A172 (cell line): ENCODE data around the gene PLAC8. TPM values are rescaled to one million over a fixed set of nuclear protein-coding genes. Genes with fewer than 3 reads are reported as not detected.
"Not testable (repeated sequence)": the region's sequence is repeated elsewhere in the genome, so short reads cannot be mapped to it uniquely, and the experiment has no call there.

Experiments
- DNase-seq: peaks from one replicate; pipeline ENCODE4 v3.0.0-alpha.2; 2015; ENCODE audit warnings: low spot score
- total RNA-seq: library from RNA; depleted of rRNA; stranded (reverse); fragments of >200 nt; shearing (Covaris generic); gene quantifications from 2 replicates; pipeline ENCODE4 v1.2.3, GENCODE V29; 2014; rRNA removed

The PLAC8 gene
- 2.7 and 6.7 TPM in 2 replicates for total RNA-seq

GRCh38 chr4:83114576-83114975 lies at the start of gene PLAC8:
PLAC8 (minus strand) TSS chr4:83114729; CDS start chr4:83107921, 6,808 bp downstream.
- no peak for DNase-seq

GRCh38 chr4:83153417-83153816 lies 38.9 kb upstream of the PLAC8 start:
- DNase-seq, result no peak

DNA sequence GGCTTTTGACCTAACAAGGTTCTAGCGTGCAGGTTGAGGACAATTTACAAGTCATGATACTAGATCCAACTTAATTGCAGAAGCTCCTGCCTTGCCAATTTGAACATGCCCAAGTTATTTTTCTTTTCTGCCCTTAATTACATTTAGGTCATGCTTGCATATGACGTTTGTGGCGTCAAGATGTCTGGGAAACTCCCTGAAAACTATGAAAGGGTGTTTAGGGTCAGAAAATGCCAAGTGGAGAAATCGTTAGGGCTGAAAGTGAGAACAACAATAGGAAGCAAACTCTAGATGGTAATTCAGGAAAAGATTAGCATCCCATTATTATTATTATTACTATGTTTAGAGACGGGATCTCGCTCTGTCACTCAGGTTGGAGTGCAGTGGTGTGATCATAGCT lies 38.2 kb upstream of the PLAC8 start:
- no peak for DNase-seq

GRCh38 chr4:83151651-83152050 lies 37.1 kb upstream of the PLAC8 start:
- DNase-seq, result no peak

- peak; percentile 67 for DNase-seq
These were observed 36.3 kb upstream of the PLAC8 start for GRCh38 chr4:83150653-83151330.

- no peak for DNase-seq
These were observed 35.5 kb upstream of the PLAC8 start for GRCh38 chr4:83149865-83150652.

DNA sequence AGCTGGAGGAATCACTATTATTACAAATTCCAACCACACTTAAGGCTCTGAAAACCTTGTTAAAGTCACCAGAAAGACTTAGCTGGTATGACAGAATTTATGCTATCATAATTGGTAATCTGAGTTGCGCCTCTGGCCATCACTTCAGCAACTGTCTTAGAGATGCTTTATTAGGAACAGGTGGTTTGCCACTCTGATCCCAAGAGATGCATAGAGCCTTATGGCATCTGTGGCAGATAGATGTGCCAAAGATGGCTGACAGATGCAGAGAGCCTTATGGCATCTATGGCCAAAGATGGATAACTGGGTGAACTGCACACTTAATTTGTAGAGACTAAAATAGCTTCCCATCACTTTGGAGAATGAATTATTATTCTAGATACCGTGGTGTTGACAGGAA lies 32.3 kb upstream of the PLAC8 start:
- no peak for DNase-seq

- DNase-seq, result not testable (repeated sequence)
These were observed 31.2 kb upstream of the PLAC8 start for GRCh38 chr4:83145776-83146175.

GRCh38 chr4:83139514-83140156 lies 25.1 kb upstream of the PLAC8 start:
- DNase-seq, result no peak

DNA sequence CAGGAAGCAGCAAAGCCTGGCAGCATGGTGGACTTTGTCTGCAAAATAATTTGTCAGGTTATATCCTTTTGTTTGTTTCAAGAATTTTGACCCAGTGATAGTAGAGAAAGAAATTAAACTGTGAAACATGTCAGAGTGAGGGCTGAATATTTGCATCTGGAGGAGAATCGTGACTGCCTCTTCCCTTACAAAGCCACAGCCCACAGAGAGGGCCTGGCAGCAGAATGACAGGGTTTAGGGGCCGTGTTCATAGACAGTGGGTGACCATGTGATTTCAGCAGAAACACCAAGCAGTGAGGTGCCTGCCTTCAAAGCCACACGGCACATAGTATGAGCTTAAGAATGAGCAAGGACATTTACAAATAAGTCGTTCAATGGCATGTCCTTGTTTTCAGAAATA lies 24.4 kb upstream of the PLAC8 start:
- DNase-seq, result no peak

DNA sequence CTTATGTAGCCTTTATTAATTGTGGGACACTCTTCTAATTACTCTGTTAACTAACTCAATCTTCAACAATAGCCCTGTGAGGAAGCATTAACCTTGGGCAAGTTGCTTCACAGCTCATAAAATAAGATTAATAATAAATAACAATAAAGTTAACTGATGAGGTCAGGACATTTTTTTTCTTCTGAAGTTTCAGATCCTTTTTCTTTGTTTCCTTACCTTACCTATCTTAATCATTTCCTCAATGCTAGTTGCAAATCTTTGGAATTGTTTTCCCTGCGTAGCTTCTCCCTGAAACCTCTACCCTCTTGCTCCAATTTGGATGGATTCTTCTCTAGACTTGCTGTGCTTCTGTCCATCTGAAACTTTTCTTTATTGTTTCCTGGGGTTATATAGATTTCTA lies 17.5 kb upstream of the PLAC8 start:
- no peak for DNase-seq

- DNase-seq, result no peak
These were observed 14.7 kb upstream of the PLAC8 start for GRCh38 chr4:83129264-83129663.

DNA sequence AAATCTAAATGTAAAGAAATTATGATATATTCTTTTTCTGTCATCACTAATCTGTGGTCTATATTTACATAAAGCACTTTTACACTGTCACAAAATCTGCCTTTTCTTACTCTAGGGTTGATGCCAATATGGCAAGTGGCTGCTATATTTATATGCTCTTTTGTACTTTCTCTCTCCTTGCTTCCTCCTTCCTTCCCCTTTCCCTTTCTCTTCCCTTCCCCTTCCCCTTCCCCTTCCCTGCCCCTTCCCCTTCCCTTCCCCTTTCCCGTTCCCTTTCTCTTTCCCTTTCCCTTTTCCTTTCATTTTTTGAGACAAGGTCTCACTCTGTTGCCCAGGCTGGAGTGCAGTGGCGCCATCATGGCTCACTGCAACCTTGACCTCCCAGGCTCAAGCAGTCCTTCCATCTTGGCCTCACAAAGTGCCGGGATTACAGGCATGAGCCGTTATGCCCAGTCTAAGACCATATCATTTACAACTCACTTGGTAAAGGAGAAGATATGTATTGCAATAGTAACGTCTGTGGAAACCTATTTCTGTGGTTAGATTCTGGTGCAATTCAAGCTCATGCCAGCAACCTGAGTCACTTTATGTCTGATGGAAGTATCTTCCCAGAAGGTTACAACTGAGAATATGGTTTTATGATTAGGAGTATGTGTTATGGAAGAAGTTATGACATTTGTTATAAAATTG lies 13.9 kb upstream of the PLAC8 start:
- DNase-seq, result peak; percentile 71

DNA sequence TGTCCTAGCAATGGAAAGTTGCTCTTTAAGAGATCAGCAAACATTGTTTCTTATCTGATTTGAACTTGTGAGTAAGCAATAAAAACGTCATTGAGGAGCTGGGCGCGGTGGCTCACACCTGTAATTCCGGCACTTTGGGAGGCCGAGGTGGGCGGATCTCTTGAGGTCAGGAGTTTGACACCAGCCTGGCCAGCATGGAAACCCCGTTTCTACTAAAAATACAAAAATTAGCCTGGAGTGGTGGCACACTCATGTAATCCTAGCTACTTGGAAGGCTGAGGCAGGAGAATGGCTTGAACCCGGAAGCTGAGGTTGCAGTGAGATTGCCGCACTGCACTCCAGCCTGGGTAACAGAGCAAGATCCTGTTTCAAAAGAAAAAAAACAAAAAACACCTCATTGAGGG lies 11.2 kb upstream of the PLAC8 start:
- DNase-seq, result no peak

- DNase-seq, result no peak
These were observed 9.7 kb upstream of the PLAC8 start for GRCh38 chr4:83124111-83124780.

DNA sequence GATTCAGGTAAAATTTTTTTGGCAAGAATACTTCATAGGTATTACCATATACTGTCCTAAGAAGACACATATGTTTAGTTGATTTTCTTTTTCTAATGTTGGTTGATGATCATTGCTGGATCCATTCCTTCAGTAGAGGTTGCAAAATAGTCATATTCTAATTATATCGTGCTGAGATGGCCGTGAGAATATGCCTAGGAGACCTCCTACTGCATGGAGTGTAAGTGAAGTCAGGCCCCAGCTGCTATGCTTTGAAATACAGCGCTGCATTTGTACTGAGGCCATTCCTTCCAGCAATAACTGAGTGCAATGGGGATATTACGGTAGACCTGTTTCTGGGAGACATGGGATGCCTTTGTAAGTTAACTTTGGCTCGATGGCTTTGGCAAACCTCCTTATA lies 6.7 kb upstream of the PLAC8 start:
- no peak for DNase-seq

GRCh38 chr4:83118869-83119268 lies 4.3 kb upstream of the PLAC8 start:
- no peak for DNase-seq

GRCh38 chr4:83115656-83116285 lies 1.2 kb upstream of the PLAC8 start:
- DNase-seq, result no peak

GRCh38 chr4:83115000-83115399 lies 471 bp upstream of the PLAC8 start:
- DNase-seq, result no peak

DNA sequence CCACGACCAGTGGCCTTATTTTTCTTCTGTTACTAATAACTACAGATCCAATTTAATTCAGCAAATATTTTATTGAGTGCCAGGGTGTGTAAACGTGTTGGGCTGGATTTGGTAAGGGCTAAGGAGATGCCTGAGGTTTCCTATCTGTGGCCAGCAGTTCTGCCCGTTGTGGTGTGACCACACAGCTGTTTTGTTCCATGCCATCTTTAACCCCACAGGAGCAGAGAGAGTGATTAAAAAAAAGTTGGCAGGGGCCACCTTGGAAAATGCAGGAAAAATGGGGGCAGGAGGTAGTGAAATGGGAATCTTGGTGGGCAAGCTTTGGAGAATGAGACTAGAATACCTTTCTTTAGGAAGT lies 1.1 kb downstream of the PLAC8 start:
- DNase-seq, result no peak
